Astrocyte (in vitro differentiated cells and primary cell): ENCODE results near the gene QRFP. TPM values are rescaled to one million over a fixed set of nuclear protein-coding genes. Genes with fewer than 3 reads are reported as not detected.

Source experiments
- DNase-seq: peaks from one replicate; pipeline ENCODE4 v3.0.0-alpha.2; 2010; ENCODE audit warnings: low read depth
- FAIRE-seq: peaks from 2 replicates; lab custom pipeline; 2011; peaks lifted over from hg19 to GRCh38; lab: Jason Lieb, UNC
- H2AFZ ChIP-seq: 2 replicates; pipeline ENCODE4 v1.6.0; 2012; ENCODE audit warnings: low read depth, low read length, inconsistent platforms
- H3K27ac ChIP-seq: 2 replicates; pipeline ENCODE4 v1.5.1; 2011; ENCODE audit warnings: low read depth, low read length, inconsistent platforms
- H3K27me3 ChIP-seq: 2 replicates; pipeline ENCODE4 v1.6.0; 2011; ENCODE audit warnings: low read length, inconsistent platforms; ENCODE audit not compliant: insufficient read depth
- H3K36me3 ChIP-seq: 2 replicates; pipeline ENCODE4 v1.5.1; 2011; ENCODE audit warnings: low read length, inconsistent platforms; ENCODE audit not compliant: insufficient read depth
- H3K4me1 ChIP-seq: 2 replicates; pipeline ENCODE4 v1.5.1; 2011; ENCODE audit warnings: low read length, inconsistent platforms; ENCODE audit not compliant: insufficient read depth
- H3K4me2 ChIP-seq: 2 replicates; pipeline ENCODE4 v1.6.0; 2012; ENCODE audit warnings: low read length, inconsistent platforms
- H3K4me3 ChIP-seq: 2 replicates; pipeline ENCODE4 v1.5.1; 2011; ENCODE audit warnings: low read depth, mild to moderate bottlenecking, low read length, inconsistent platforms; ENCODE audit not compliant: insufficient read depth
- H3K79me2 ChIP-seq: 2 replicates; pipeline ENCODE4 v1.6.0; 2012; ENCODE audit warnings: mild to moderate bottlenecking, low read length, inconsistent platforms; ENCODE audit not compliant: insufficient read depth
- H3K9ac ChIP-seq: 2 replicates; pipeline ENCODE4 v1.6.0; 2012; ENCODE audit warnings: mild to moderate bottlenecking, low read length, inconsistent platforms
- H3K9me3 ChIP-seq: 2 replicates; pipeline ENCODE4 v1.5.1; 2012; ENCODE audit warnings: low read depth, mild to moderate bottlenecking, low read length, inconsistent platforms; ENCODE audit not compliant: insufficient read depth
- H4K20me1 ChIP-seq: 2 replicates; pipeline ENCODE4 v1.6.0; 2012; ENCODE audit warnings: low read length, inconsistent platforms; ENCODE audit not compliant: insufficient read depth
- H3K27ac Mint-ChIP-seq: one replicate; pipeline ENCODE4 v1.8.0; 2021; ENCODE audit warnings: mild to moderate bottlenecking, mixed read lengths; ENCODE audit not compliant: unreplicated experiment
- H3K27me3 Mint-ChIP-seq: one replicate; pipeline ENCODE4 v1.8.0; 2021; ENCODE audit warnings: low read depth, mixed read lengths; ENCODE audit not compliant: unreplicated experiment
- H3K36me3 Mint-ChIP-seq: one replicate; pipeline ENCODE4 v1.8.0; 2021; ENCODE audit warnings: low read depth, mixed read lengths; ENCODE audit not compliant: unreplicated experiment
- H3K4me1 Mint-ChIP-seq: one replicate; pipeline ENCODE4 v1.8.0; 2021; ENCODE audit warnings: low read depth, mixed read lengths; ENCODE audit not compliant: unreplicated experiment
- H3K4me3 Mint-ChIP-seq: one replicate; pipeline ENCODE4 v1.8.0; 2021; ENCODE audit warnings: mild to moderate bottlenecking, moderate library complexity, mixed read lengths; ENCODE audit not compliant: unreplicated experiment
- H3K9me3 Mint-ChIP-seq: one replicate; pipeline ENCODE4 v1.8.0; 2021; ENCODE audit warnings: mild to moderate bottlenecking, mixed read lengths; ENCODE audit not compliant: unreplicated experiment
- CTCF ChIP-seq: IDR thresholded peaks from 2 replicates; pipeline ENCODE4 v1.5.1; 2011; ENCODE audit warnings: low read depth, mild to moderate bottlenecking, inconsistent platforms, low read length, moderate library complexity; ENCODE audit not compliant: insufficient read depth
- EZH2 ChIP-seq: IDR thresholded peaks from 2 replicates; pipeline ENCODE4 v1.6.1; 2012; ENCODE audit warnings: mild to moderate bottlenecking, low read length, inconsistent platforms; ENCODE audit not compliant: insufficient read depth
- total RNA-seq: library from RNA; stranded (reverse); gene quantifications from 2 replicates; pipeline ENCODE4 v1.2.1, GENCODE V29; 2021

Gene QRFP
- total RNA-seq, 1 donor from 2014 or later: not detected

GRCh38 chr9:130939405-130940026, 42.9 kb upstream of the QRFP start:
- H3K27ac Mint-ChIP-seq: no peak overlapping the region
- H3K36me3 ChIP-seq: no peaks in the 10 kb centered on the region
- peaks cover 7% of the 10 kb centered on the region for H3K4me1 Mint-ChIP-seq
- H3K27me3 Mint-ChIP-seq: peaks cover 52% of the 10 kb centered on the region
- no peaks in the 10 kb centered on the region for H3K9me3 Mint-ChIP-seq
- H3K36me3 Mint-ChIP-seq: no peaks in the 10 kb centered on the region
- H3K4me3 Mint-ChIP-seq: no peak overlapping the region
- no peak overlapping the region for H2AFZ ChIP-seq
- FAIRE-seq (no peak), DNase-seq (no peak)
- H3K9me3 ChIP-seq: no peaks in the 10 kb centered on the region
- peak overlapping the region; percentile 54 for H3K4me3 ChIP-seq
- H3K79me2 ChIP-seq: no peaks in the 10 kb centered on the region
- TF ChIP-seq EZH2: peak; percentile 33
- TF ChIP-seq CTCF: no peak
- peaks cover 30% of the 10 kb centered on the region for H3K27me3 ChIP-seq
- H3K27ac ChIP-seq: no peak overlapping the region
- H4K20me1 ChIP-seq: peaks cover 11% of the 10 kb centered on the region
- peak overlapping the region; percentile 91 for H3K4me2 ChIP-seq
- H3K9ac ChIP-seq: no peak overlapping the region
- peaks cover 21% of the 10 kb centered on the region for H3K4me1 ChIP-seq

GRCh38 chr9:130938652-130939404, 42.2 kb upstream of the QRFP start, which contains the start of gene FIBCD1:
Gene FIBCD1 (minus strand): TSS chr9:130939247. CDS start chr9:130938607, 640 bp downstream.
- Histone ChIP-seq H4K20me1 (peaks cover 11% of the 10 kb centered on the region), H2AFZ (peak within 1 kb of the TSS; percentile 66), H3K9me3 (no peaks in the 10 kb centered on the region), H3K4me3 (peak within 1 kb of the TSS; percentile 54), H3K27ac (no peak within 1 kb of the TSS), H3K4me1 (peaks cover 22% of the 10 kb centered on the region), H3K4me2 (peak within 1 kb of the TSS; percentile 91), H3K79me2 (no peaks in the 10 kb centered on the region), H3K36me3 (no peaks in the 10 kb centered on the region), H3K9ac (peak within 1 kb of the TSS; percentile 31), H3K27me3 (peaks cover 27% of the 10 kb centered on the region)
- TF ChIP-seq CTCF (no peak), EZH2 (no peak)
- Mint-ChIP-seq H3K4me3 (peak within 1 kb of the TSS; percentile 87), H3K27me3 (peaks cover 52% of the 10 kb centered on the region), H3K36me3 (no peaks in the 10 kb centered on the region), H3K9me3 (no peaks in the 10 kb centered on the region), H3K4me1 (peaks cover 7% of the 10 kb centered on the region), H3K27ac (no peak within 1 kb of the TSS)
- peak; percentile 18 for DNase-seq
- no peak for FAIRE-seq
